ENCODE results near the gene ZNF579. TPM values are rescaled to one million over a fixed set of nuclear protein-coding genes. Genes with fewer than 3 reads are reported as not detected.
A peak's percentile ranks its signal among the peaks of the same experiment; 100 is the strongest.

ZNF579 gene
- total and polyA plus RNA-seq, 2 of the 8 experiments (the other 6 are each of a cell fraction or from before 2014, with no cell fraction given): 10.0 to 18.9 TPM

GRCh38 chr19:55549500-55550320 lies 30.9 kb downstream of the ZNF579 start:
- H3K79me2 ChIP-seq (ENCODE audit: control insufficient read depth in 1 of 2, insufficient read depth in 2 of 2, low read length in 2 of 2): no peaks in the 10 kb centered on the region
- H2AFZ ChIP-seq (ENCODE audit: low read length): peak overlapping the region; percentile 91
- H3K27ac ChIP-seq (ENCODE audit: low read depth, low read length): 0 out of 2 replicates have a peak overlapping the region, but pooled peaks have one; percentile 45
- H3K23me2 ChIP-seq (ENCODE audit: low read depth, low read length): peaks cover 7% of the 10 kb centered on the region; the same call in 1 of the 2 replicates
- no peaks in the 10 kb centered on the region for H3K9me3 ChIP-seq (ENCODE audit: insufficient read depth in 2 of 2, low read depth in 1 of 2, low read length in 1 of 2)
- H2BK20ac ChIP-seq (ENCODE audit: low read length): 0 out of 2 replicates have a peak overlapping the region, but pooled peaks have one; percentile 82
- peaks cover 0 to 3% (median 0%) of the 10 kb centered on the region in 4 experiments; a peak in 1 of 7 replicates for H3K27me3 ChIP-seq (replicated peaks in 1 of 4; ENCODE audit: control insufficient read depth in 3 of 4, extremely low read depth in 1 of 4, insufficient read depth in 3 of 4, low read length in 3 of 4)
- peak overlapping the region in 2 of 4 experiments; percentile 9 to 30; a peak in 3 of 7 replicates for H3K9ac ChIP-seq (replicated peaks in 1 of 4; ENCODE audit: extremely low read depth in 1 of 4, low read depth in 3 of 4, low read length in 3 of 4)
- peak overlapping the region; percentile 69 for H4K91ac ChIP-seq (replicated peaks; ENCODE audit: insufficient read length, low read length)
- peak overlapping the region; percentile 90; the same call in 1 of the 2 replicates for H2BK12ac ChIP-seq (ENCODE audit: low read depth, low read length)
- no peak overlapping the region for H3K56ac ChIP-seq (replicated peaks; ENCODE audit: insufficient read length, low read depth, low read length)
- peak overlapping the region; percentile 32 to 57 (median 39) for H3K4me3 ChIP-seq (ENCODE audit: extremely low read depth in 1 of 4, insufficient read depth in 2 of 4, low read depth in 3 of 4, low read length in 4 of 4)
- H3K79me1 ChIP-seq (ENCODE audit: low read depth, low read length): no peaks in the 10 kb centered on the region
- H4K5ac ChIP-seq (ENCODE audit: insufficient read length, low read depth, low read length): peak overlapping the region; percentile 73
- H4K8ac ChIP-seq (ENCODE audit: extremely low read depth, insufficient read depth, low read length): peak overlapping the region; percentile 66
- FAIRE-seq (no peak), DNase-seq (ENCODE audit: low read depth in 1 of 2, low spot score in 2 of 2) (peak in 1 of 2 experiments; percentile 80)
- no peak overlapping the region for H3K23ac ChIP-seq (ENCODE audit: insufficient read length)
- ChIA-PET CTCF (ENCODE audit: partially characterized antibody) (interaction anchor here (0.6 to 2.1 kb wide), 12 partner anchors 9 to 548 kb away, joined by 3 to 6 read pairs (median 3); partner anchors contain the start of gene U2AF2), POLR2A (ENCODE audit: partially characterized antibody) (interaction anchor here (0.6 to 2.3 kb wide), 20 partner anchors 9 to 829 kb away, joined by 3 to 10 read pairs (median 4); partner anchors contain the start of genes FIZ1, UBE2S and ZNF579)
- peak overlapping the region; percentile 82; the same call in 1 of the 2 replicates for H2BK5ac ChIP-seq (ENCODE audit: low read depth, low read length)
- peaks cover 8 to 20% (median 14%) of the 10 kb centered on the region in 4 experiments for H3K4me1 ChIP-seq (replicated peaks in 1 of 4; ENCODE audit: control insufficient read depth in 3 of 4, insufficient read depth in 4 of 4, low read length in 3 of 4)
- WGBS, 2 experiments (ENCODE audit: extremely low coverage in 1 of 2, insufficient coverage in 1 of 2, insufficient read length in 1 of 2, insufficient replicate concordance in 2 of 2, low coverage in 1 of 2, low lambda C conversion rate in 2 of 2, missing lambda C conversion rate in 1 of 2): 13% methylated on average over 34 of the region's 36 CpGs; no CpG with 5 or more reads in 1 of the 2 experiments
- H3K14ac ChIP-seq (ENCODE audit: insufficient read length): peak overlapping the region; percentile 27
- no peak overlapping the region for H2AK5ac ChIP-seq (ENCODE audit: low read depth, low read length)
- no peaks in the 10 kb centered on the region for H4K20me1 ChIP-seq (replicated peaks in 1 of 2; ENCODE audit: control insufficient read depth in 1 of 2, insufficient read depth in 2 of 2, low read length in 2 of 2)
- peak overlapping the region; percentile 68 to 82 for H3K4me2 ChIP-seq (ENCODE audit: insufficient read depth in 1 of 2, low read depth in 2 of 2, low read length in 2 of 2)
- 0 out of 2 replicates have a peak overlapping the region, but pooled peaks have one; percentile 83 for H2BK15ac ChIP-seq (ENCODE audit: low read length)
- H2BK120ac ChIP-seq (replicated peaks; ENCODE audit: low read depth, low read length): peak overlapping the region; percentile 25
- H3K4ac ChIP-seq (replicated peaks; ENCODE audit: insufficient read length, low read depth, low read length): no peak overlapping the region
- H3K18ac ChIP-seq (ENCODE audit: extremely low read depth, low read length): peak overlapping the region; percentile 91
- H3K36me3 ChIP-seq (ENCODE audit: control insufficient read depth in 2 of 4, insufficient read depth in 4 of 4, low read length in 3 of 4): no peaks in the 10 kb centered on the region
- 0 out of 2 replicates have a peak, but pooled peaks have one; percentile 44 for TF ChIP-seq TAF1 (IDR thresholded peaks at IDR 0.05; ENCODE audit: low read depth, low read length)
- TF ChIP-seq, protein P1, sequence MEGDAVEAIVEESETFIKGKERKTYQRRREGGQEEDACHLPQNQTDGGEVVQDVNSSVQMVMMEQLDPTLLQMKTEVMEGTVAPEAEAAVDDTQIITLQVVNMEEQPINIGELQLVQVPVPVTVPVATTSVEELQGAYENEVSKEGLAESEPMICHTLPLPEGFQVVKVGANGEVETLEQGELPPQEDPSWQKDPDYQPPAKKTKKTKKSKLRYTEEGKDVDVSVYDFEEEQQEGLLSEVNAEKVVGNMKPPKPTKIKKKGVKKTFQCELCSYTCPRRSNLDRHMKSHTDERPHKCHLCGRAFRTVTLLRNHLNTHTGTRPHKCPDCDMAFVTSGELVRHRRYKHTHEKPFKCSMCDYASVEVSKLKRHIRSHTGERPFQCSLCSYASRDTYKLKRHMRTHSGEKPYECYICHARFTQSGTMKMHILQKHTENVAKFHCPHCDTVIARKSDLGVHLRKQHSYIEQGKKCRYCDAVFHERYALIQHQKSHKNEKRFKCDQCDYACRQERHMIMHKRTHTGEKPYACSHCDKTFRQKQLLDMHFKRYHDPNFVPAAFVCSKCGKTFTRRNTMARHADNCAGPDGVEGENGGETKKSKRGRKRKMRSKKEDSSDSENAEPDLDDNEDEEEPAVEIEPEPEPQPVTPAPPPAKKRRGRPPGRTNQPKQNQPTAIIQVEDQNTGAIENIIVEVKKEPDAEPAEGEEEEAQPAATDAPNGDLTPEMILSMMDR (IDR thresholded peaks at IDR 0.05; ENCODE audit: control extremely low read depth in 1 of 3, insufficient read depth in 1 of 3, low read depth in 1 of 3, low read length in 3 of 3): peak in 2 of 3 experiments; percentile 7 to 10; a peak in 1 of 4 replicates
- TF ChIP-seq RXRA (IDR thresholded peaks at IDR 0.05; ENCODE audit: insufficient read depth, low read depth, low read length): no peak
- no peak for TF ChIP-seq POLR2AphosphoS5 (IDR thresholded peaks at IDR 0.05; ENCODE audit: low read depth, low read length)
- no peak for TF ChIP-seq SP2 (IDR thresholded peaks at IDR 0.05; ENCODE audit: low read length)
- peak; percentile 18 to 42; a peak in 2 of 3 replicates for TF ChIP-seq EP300 (IDR thresholded peaks at IDR 0.05; ENCODE audit: borderline replicate concordance in 1 of 2, low read depth in 2 of 2, low read length in 2 of 2)

Measured in H1 (cell line).